SKM-1 (cell line): ENCODE data around the gene CCRL2.

Experiments
- DNase-seq: peaks from one replicate; lab custom pipeline; 2025; ENCODE audit not compliant: unreplicated experiment; lab: John Stamatoyannopoulos, UW

CCRL2 gene, protein sequence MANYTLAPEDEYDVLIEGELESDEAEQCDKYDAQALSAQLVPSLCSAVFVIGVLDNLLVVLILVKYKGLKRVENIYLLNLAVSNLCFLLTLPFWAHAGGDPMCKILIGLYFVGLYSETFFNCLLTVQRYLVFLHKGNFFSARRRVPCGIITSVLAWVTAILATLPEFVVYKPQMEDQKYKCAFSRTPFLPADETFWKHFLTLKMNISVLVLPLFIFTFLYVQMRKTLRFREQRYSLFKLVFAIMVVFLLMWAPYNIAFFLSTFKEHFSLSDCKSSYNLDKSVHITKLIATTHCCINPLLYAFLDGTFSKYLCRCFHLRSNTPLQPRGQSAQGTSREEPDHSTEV

DNA sequence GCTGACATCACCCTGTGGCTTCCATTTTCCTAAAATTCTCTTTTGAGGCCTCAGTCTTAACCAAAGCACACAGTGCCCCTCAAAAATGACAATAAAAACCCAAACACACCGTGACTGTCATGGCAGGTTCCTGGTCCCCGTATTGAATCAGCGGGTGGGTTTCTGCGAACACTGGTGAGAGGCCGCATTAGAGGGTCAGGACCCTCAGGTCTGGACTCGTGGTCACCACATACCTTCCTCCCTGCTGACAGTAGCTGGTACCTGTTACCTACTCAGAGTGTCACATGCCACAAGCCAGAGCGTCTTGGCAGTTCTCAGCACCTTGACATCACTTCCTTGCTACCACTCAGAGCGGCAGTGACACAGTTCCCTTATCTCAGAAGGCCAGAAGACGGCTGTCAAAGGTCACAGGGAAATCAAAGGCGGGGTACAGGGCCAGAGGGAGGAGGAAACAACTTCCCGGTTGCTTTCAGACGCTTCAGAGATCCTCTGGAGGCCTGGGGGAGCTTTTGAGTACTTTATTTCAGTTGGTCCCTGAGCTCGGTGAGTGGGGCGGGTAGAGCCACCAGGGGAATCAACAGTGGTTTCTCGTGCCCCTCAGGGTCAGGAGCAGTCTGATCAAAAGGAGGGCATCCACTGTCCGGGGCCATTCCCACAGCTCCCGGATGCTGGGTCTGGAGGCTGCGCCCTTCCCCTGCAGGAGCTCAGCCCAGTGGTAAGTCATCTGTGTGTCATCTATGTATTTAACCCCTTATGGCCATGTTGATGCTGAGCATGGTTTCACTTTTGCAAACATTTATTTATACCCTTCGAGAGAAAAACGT, at the start of gene CCRL2, which contains the start of gene CCR5AS:
Gene CCRL2, plus strand, starts transcription at position 472 of the 824 bp plus-strand sequence. CDS start 821 bp downstream, outside the sequence.
Gene CCR5AS, minus strand, starts transcription at position 279 of the 824 bp plus-strand sequence.
- peak; percentile 31 for DNase-seq

DNA sequence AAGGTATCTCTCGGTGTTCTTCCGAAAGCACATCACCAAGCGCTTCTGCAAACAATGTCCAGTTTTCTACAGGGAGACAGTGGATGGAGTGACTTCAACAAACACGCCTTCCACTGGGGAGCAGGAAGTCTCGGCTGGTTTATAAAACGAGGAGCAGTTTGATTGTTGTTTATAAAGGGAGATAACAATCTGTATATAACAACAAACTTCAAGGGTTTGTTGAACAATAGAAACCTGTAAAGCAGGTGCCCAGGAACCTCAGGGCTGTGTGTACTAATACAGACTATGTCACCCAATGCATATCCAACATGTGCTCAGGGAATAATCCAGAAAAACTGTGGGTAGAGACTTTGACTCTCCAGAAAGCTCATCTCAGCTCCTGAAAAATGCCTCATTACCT, 48.6 kb upstream of the CCRL2 start:
- no peak for DNase-seq

DNA sequence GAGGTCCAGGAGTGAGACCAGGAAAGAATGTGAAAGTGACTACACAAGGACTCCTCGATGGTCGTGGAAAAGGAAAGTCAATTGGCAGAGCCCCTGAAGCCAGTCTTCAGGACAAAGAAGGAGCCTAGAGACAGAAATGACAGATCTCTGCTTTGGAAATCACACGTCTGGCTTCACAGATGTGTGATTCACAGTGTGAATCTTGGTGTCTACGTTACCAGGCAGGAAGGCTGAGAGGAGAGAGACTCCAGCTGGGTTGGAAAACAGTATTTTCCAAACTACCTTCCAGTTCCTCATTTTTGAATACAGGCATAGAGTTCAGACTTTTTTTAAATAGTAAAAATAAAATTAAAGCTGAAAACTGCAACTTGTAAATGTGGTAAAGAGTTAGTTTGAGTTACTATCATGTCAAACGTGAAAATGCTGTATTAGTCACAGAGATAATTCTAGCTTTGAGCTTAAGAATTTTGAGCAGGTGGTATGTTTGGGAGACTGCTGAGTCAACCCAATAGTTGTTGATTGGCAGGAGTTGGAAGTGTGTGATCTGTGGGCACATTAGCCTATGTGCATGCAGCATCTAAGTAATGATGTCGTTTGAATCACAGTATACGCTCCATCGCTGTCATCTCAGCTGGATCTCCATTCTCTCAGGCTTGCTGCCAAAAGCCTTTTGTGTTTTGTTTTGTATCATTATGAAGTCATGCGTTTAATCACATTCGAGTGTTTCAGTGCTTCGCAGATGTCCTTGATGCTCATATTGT, 47.1 kb upstream of the CCRL2 start:
- DNase-seq: no peak

DNA sequence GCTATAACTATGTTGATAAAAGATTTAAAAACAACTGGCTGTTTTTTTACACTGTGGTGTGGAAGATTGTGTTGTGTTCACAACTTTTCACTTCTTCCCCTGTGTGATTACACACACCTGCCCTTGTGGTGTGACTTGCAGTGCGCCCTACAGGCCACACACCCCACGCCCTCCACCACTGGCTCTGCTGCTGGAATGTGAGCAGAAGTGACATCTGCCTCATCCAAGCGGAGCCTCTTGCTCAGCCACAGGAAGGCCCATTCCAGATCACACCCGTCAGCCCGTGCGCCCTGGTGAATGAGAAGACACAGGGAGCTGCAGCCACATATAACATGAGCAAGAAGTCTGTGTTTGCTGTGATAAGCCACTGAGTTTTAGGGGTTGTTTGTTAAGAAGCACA, 46.2 kb upstream of the CCRL2 start:
- DNase-seq: no peak

DNA sequence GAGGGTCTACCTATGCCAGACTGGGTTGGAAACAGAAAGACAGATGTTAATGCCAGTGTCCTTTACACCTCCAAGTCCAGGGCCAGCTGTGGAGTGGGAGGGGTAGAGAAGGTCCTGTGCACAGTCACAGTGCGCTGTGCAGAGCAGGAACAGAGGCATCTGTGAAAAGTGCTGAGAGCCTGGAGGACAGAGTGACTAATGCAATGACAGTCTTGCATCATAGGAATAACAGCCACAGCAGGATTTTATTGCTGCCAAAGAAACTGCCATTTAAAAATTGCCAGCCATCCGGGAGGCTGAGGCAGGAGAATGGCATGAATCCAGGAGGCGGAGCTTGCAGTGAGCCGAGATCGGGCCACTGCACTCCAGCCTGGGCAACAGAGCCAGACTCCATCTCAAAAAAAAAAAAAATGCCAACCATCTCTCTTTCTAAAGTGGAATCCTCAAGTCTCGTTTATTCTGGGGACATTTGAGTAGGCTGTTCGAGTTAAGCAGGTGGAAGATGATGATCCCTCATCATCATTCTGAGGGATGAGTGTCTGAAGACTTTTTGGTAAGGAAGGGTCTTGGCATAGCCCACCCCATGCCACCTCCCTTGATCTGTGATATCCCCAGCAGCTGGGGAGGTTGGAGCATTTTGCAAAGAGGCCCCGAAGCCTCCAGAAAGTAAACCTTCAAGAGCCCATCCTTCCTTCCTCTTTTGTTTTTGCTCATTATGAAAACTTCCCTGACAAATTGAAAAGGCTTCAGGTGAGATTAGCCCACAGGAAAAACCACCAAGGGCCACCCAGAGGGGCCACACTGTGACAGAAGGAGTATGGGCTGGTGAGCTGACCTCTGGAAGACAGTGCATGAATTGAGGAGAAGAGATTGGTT, 45.4 kb upstream of the CCRL2 start:
- DNase-seq: peak; percentile 77

DNA sequence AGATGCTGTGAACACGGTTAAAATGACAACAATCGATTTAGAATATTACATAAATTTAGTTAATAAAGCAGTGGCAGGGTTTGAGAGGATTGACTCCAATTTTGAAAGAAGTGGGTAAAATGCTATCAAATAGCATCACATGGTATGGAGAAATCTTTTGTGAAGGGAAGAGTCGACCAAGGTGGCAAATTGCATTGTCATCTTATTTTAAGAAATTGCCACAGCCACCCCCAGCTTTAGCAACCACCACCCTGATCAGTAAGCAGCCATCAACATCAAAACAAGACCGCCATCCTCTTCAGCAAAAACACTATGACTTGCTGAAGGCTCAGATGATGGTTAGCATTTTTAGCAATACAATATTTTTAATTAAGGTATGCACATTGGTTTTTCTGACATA, 42.0 kb upstream of the CCRL2 start:
- no peak for DNase-seq

DNA sequence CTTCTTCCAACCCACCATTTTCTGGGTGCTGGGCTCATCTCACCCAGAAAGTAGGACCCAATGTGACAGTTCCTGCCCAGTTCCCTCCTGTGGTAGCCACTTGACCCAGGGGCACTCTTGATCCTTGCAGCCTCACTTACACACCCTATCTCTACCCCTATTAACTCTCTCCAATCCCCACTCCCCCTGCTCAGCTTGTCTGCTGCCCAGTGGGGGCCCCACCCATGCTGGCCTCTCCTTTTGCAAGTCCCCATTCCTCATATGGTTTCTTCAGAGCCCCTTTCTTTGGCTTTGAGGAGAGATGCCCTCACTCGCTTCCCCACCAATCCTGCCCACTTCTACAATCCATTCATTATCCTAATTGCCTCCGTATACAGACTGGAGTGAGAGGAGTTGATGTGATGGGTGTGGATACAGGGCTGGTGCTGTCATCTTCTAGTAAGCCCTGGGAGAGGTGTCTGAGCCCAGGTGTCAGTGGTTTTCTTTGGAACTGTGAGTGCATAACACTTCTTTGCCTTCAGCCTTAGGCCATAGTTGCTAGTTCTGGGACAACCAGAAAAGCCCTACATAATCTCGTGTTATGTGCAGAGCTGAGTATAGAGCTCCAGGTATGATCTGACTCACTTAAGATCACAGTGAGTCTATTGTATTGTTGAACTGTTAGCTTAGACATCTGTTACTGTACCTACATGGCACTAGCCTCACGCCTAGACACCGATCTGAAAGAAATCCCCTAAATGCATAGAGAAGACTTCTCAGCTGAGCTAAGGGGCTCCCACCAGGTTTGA, 41.1 kb upstream of the CCRL2 start:
- no peak for DNase-seq

DNA sequence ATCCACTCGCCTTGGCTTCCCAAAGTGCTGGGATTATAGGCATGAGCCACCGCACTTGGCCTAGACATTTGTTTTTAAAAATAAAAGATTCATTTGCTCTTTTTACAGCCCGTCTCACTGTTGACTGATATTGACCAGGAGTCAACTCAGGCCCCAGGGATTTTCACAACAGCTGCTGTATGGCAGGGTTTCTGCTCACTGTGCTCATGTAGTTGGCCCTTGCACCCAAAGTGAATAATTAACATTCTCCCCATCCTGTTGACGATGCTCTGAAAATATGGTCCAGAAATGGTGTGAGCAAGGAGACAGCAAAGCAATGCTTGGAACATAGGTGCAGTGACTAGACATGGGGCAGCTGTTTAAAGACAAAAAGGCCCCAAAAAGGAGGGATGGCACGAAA, 39.2 kb upstream of the CCRL2 start:
- no peak for DNase-seq

DNA sequence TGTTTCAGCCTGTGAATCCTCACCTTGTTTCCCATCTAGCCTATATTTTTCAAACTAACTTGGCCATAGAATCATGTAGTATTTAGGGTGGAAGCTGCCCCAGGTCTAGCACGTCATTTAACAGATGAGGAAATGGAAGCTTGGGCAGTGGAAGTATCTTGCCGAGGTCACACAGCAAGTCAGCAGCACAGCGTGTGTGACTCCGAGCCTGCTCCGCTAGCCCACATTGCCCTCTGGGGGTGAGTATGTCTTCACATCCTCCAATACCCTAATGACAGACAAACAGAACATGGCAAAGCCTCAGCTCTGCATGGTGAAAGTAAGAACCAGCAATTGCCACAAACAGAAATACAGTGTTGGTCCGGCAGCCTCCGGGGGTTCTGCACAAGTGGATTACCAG, 38.5 kb upstream of the CCRL2 start:
- DNase-seq: peak; percentile 84

DNA sequence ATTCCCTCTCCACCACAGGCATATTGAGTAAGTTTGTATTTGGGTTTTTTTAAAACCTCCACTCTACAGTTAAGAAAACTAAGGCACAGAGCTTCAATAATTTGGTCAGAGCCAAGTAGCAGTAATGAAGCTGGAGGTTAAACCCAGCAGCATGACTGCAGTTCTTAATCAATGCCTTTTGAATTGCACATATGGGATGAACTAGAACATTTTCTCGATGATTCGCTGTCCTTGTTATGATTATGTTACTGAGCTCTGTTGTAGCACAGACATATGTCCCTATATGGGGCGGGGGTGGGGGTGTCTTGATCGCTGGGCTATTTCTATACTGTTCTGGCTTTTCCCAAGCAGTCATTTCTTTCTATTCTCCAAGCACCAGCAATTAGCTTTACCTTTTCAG, 37.9 kb upstream of the CCRL2 start:
- no peak for DNase-seq

DNA sequence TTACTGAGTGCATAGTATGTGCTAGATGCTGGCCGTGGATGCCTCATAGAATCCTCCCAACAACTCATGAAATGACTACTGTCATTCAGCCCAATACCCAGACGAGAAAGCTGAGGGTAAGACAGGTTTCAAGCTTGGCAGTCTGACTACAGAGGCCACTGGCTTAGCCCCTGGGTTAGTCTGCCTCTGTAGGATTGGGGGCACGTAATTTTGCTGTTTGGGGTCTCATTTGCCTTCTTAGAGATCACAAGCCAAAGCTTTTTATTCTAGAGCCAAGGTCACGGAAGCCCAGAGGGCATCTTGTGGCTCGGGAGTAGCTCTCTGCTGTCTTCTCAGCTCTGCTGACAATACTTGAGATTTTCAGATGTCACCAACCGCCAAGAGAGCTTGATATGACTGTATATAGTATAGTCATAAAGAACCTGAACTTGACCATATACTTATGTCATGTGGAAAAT, 37.4 kb upstream of the CCRL2 start:
- no peak for DNase-seq

DNA sequence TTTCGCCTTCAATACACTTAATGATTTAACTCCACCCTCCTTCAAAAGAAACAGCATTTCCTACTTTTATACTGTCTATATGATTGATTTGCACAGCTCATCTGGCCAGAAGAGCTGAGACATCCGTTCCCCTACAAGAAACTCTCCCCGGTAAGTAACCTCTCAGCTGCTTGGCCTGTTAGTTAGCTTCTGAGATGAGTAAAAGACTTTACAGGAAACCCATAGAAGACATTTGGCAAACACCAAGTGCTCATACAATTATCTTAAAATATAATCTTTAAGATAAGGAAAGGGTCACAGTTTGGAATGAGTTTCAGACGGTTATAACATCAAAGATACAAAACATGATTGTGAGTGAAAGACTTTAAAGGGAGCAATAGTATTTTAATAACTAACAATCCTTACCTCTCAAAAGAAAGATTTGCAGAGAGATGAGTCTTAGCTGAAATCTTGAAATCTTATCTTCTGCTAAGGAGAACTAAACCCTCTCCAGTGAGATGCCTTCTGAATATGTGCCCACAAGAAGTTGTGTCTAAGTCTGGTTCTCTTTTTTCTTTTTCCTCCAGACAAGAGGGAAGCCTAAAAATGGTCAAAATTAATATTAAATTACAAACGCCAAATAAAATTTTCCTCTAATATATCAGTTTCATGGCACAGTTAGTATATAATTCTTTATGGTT, 36.1 kb upstream of the CCRL2 start, which contains the start of gene CCR5:
Gene CCR5, plus strand, starts transcription at position 108 of the 680 bp plus-strand sequence. CDS start 1,957 bp downstream, outside the sequence.
- no peak for DNase-seq

DNA sequence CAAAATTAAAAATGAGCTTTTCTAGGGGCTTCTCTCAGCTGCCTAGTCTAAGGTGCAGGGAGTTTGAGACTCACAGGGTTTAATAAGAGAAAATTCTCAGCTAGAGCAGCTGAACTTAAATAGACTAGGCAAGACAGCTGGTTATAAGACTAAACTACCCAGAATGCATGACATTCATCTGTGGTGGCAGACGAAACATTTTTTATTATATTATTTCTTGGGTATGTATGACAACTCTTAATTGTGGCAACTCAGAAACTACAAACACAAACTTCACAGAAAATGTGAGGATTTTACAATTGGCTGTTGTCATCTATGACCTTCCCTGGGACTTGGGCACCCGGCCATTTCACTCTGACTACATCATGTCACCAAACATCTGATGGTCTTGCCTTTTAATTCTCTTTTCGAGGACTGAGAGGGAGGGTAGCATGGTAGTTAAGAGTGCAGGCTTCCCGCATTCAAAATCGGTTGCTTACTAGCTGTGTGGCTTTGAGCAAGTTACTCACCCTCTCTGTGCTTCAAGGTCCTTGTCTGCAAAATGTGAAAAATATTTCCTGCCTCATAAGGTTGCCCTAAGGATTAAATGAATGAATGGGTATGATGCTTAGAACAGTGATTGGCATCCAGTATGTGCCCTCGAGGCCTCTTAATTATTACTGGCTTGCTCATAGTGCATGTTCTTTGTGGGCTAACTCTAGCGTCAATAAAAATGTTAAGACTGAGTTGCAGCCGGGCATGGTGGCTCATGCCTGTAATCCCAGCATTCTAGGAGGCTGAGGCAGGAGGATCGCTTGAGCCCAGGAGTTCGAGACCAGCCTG, 35.3 kb upstream of the CCRL2 start:
- DNase-seq: no peak

DNA sequence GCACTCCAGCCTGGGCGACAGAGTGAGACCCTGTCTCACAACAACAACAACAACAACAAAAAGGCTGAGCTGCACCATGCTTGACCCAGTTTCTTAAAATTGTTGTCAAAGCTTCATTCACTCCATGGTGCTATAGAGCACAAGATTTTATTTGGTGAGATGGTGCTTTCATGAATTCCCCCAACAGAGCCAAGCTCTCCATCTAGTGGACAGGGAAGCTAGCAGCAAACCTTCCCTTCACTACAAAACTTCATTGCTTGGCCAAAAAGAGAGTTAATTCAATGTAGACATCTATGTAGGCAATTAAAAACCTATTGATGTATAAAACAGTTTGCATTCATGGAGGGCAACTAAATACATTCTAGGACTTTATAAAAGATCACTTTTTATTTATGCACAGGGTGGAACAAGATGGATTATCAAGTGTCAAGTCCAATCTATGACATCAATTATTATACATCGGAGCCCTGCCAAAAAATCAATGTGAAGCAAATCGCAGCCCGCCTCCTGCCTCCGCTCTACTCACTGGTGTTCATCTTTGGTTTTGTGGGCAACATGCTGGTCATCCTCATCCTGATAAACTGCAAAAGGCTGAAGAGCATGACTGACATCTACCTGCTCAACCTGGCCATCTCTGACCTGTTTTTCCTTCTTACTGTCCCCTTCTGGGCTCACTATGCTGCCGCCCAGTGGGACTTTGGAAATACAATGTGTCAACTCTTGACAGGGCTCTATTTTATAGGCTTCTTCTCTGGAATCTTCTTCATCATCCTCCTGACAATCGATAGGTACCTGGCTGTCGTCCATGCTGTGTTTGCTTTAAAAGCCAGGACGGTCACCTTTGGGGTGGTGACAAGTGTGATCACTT, 34.3 kb upstream of the CCRL2 start:
- peak; percentile 32 for DNase-seq

DNA sequence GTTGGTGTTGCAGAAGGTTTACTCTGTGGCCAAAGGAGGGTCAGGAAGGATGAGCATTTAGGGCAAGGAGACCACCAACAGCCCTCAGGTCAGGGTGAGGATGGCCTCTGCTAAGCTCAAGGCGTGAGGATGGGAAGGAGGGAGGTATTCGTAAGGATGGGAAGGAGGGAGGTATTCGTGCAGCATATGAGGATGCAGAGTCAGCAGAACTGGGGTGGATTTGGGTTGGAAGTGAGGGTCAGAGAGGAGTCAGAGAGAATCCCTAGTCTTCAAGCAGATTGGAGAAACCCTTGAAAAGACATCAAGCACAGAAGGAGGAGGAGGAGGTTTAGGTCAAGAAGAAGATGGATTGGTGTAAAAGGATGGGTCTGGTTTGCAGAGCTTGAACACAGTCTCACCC, 32.3 kb upstream of the CCRL2 start:
- no peak for DNase-seq

DNA sequence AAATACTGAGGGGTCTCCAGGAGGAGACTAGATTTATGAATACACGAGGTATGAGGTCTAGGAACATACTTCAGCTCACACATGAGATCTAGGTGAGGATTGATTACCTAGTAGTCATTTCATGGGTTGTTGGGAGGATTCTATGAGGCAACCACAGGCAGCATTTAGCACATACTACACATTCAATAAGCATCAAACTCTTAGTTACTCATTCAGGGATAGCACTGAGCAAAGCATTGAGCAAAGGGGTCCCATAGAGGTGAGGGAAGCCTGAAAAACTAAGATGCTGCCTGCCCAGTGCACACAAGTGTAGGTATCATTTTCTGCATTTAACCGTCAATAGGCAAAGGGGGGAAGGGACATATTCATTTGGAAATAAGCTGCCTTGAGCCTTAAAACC, 31.8 kb upstream of the CCRL2 start:
- no peak for DNase-seq

DNA sequence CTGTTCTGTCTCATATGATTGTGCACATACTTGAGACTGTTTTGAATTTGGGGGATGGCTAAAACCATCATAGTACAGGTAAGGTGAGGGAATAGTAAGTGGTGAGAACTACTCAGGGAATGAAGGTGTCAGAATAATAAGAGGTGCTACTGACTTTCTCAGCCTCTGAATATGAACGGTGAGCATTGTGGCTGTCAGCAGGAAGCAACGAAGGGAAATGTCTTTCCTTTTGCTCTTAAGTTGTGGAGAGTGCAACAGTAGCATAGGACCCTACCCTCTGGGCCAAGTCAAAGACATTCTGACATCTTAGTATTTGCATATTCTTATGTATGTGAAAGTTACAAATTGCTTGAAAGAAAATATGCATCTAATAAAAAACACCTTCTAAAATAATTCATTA, 31.2 kb upstream of the CCRL2 start:
- no peak for DNase-seq
